CD4-positive, alpha-beta T cell (primary cell): Measurements from ENCODE around the gene ZCCHC18. TPM values are rescaled to one million over a fixed set of nuclear protein-coding genes. Genes with fewer than 3 reads are reported as not detected.

ENCODE experiments used
- ATAC-seq: fragments of 200-7000 bp; cut with Tn5 transposase; one replicate; pipeline ENCODE4 v1.10.0; 2022; ENCODE audit warnings: mild to moderate bottlenecking; ENCODE audit not compliant: poor library complexity
- CTCF ChIA-PET: fragments of 350-600 bp; sonication (Branson Sonifier 250); formaldehyde crosslinking; loops from one replicate; lab custom pipeline; 2021; ENCODE audit warnings: antibody characterized with exemption, inconsistent platforms; lab: Charles Lee
- POLR2A ChIA-PET: fragments of 350-600 bp; sonication (Branson Sonifier 250); formaldehyde crosslinking; loops from one replicate; lab custom pipeline; 2021; ENCODE audit warnings: antibody characterized with exemption, inconsistent platforms; lab: Charles Lee
- DNase-seq, 14 experiments: peaks; one replicate each; pipeline ENCODE4 v3.0.0-alpha.2; 2013 to 2020; ENCODE audit warnings: mixed read lengths in 2 of 14
- H3K27ac ChIP-seq, 2 donors: one replicate each; pipeline versions ENCODE4 v1.5.1 to v1.7.0; 2013; ENCODE audit warnings: low read length in 2 of 2, low read depth in 1 of 2, mild to moderate bottlenecking in 1 of 2
- H3K27me3 ChIP-seq, 2 experiments: 1 replicate in 1 of 2; 2 replicates in 1 of 2; pipeline versions ENCODE4 v1.6.1 to v1.7.0; 2013; ENCODE audit warnings: low read length in 2 of 2, control low read depth in 1 of 2, mild to moderate bottlenecking in 1 of 2, moderate library complexity in 1 of 2; ENCODE audit not compliant: insufficient read depth in 2 of 2, control insufficient read depth in 1 of 2
- H3K36me3 ChIP-seq: one replicate; pipeline ENCODE4 v1.6.1; 2013; ENCODE audit warnings: low read length, control low read depth; ENCODE audit not compliant: insufficient read depth
- H3K4me1 ChIP-seq: one replicate; pipeline ENCODE4 v1.6.1; 2013; ENCODE audit warnings: low read length, control low read depth; ENCODE audit not compliant: insufficient read depth
- H3K4me3 ChIP-seq: one replicate; pipeline ENCODE4 v1.5.1; 2013; ENCODE audit warnings: mild to moderate bottlenecking, low read length, moderate library complexity
- H3K9me3 ChIP-seq, 2 experiments: 1 replicate in 1 of 2; 2 replicates in 1 of 2; pipeline versions ENCODE4 v1.6.1 to v1.7.0; 2013; ENCODE audit warnings: low read length in 2 of 2, mild to moderate bottlenecking in 2 of 2, control low read depth in 1 of 2, moderate library complexity in 1 of 2; ENCODE audit not compliant: control insufficient read depth in 1 of 2, insufficient read depth in 1 of 2
- H3K27ac Mint-ChIP-seq: one replicate; pipeline ENCODE4 v1.8.0; 2020; ENCODE audit warnings: mixed read lengths
- H3K27me3 Mint-ChIP-seq: one replicate; pipeline ENCODE4 v1.8.0; 2021; ENCODE audit warnings: mixed read lengths
- H3K36me3 Mint-ChIP-seq: one replicate; pipeline ENCODE4 v1.8.0; 2021; ENCODE audit warnings: low read depth, mixed read lengths
- H3K4me1 Mint-ChIP-seq: one replicate; pipeline ENCODE4 v1.8.0; 2021; ENCODE audit warnings: low read depth, mixed read lengths
- H3K4me3 Mint-ChIP-seq: one replicate; pipeline ENCODE4 v1.8.0; 2020; ENCODE audit warnings: mild to moderate bottlenecking, mixed read lengths
- H3K9me3 Mint-ChIP-seq: one replicate; pipeline ENCODE4 v1.8.0; 2020; ENCODE audit warnings: mixed read lengths
- CTCF ChIP-seq: fragments of 200-600 bp; IDR thresholded peaks from one replicate; pipeline ENCODE4 v1.8.0; 2022; ENCODE audit warnings: antibody characterized with exemption, mild to moderate bottlenecking
- intact Hi-C, 2 experiments: fragments of 100-400 bp; cut with DNase I in 1 of 2; cut with micrococcal nuclease in 1 of 2; formaldehyde crosslinking; loops; one replicate each; pipeline versions ENCODE4 v1.15.1 to v1.9.0; 2023 to 2025; cut with DNase I, micrococcal nuclease
- total RNA-seq, 174 experiments: library from RNA in 2 of 174; stranded (reverse) in 2 of 174; gene quantifications; one replicate each; pipeline ENCODE4 v1.2.3 and lab custom pipeline; 2021 to 2026

ZCCHC18 gene
- total RNA-seq, 2 experiments from 2014 or later = 2.9 to 3.8 TPM

GRCh38 chrX:104137496-104137895 is 25.2 kb downstream of the ZCCHC18 start:
- H3K4me1 ChIP-seq = peaks cover 10% of the 10 kb centered on the region
- Mint-ChIP-seq H3K36me3 (peaks cover 7% of the 10 kb centered on the region), H3K27me3 (no peaks in the 10 kb centered on the region), H3K4me1 (peaks cover 24% of the 10 kb centered on the region), H3K4me3 (no peak overlapping the region), H3K9me3 (no peaks in the 10 kb centered on the region), H3K27ac (no peak overlapping the region)
- no peak overlapping the region for H3K4me3 ChIP-seq
- POLR2A ChIA-PET = interaction anchor here (0.7 to 2.6 kb wide), 3 partner anchors 19 to 39 kb away, joined by 3 to 12 read pairs (median 3); partner anchors contain the start of gene SLC25A53
- DNase-seq (peak in 3 of 14 experiments; percentile 15 to 42 (median 16)), ATAC-seq (no peak)
- TF ChIP-seq CTCF = no peak
- H3K9me3 ChIP-seq = no peaks in the 10 kb centered on the region
- H3K36me3 ChIP-seq = peaks cover 3% of the 10 kb centered on the region
- H3K27me3 ChIP-seq = no peaks in the 10 kb centered on the region
- H3K27ac ChIP-seq = no peak overlapping the region
- intact Hi-C loops = loop anchor here in 1 of 2 experiments (5.0 kb wide), 1 partner anchor 295 kb away; no protein-coding TSS in a partner anchor
- CTCF ChIA-PET = interaction anchor here (1.4 to 1.7 kb wide), 2 partner anchors 25 to 58 kb away, joined by 3 to 5 read pairs; partner anchors contain the start of gene ZCCHC18

- Histone ChIP-seq H3K36me3 (peaks cover 3% of the 10 kb centered on the region), H3K27me3 (no peaks in the 10 kb centered on the region), H3K4me3 (no peak overlapping the region), H3K9me3 (no peaks in the 10 kb centered on the region), H3K27ac (no peak overlapping the region), H3K4me1 (peaks cover 2% of the 10 kb centered on the region)
- no peak overlapping the region for H3K27ac Mint-ChIP-seq
- POLR2A ChIA-PET = interaction anchor here (1.4 kb wide), 1 partner anchor 15 kb away, joined by 5 read pairs; the partner anchor contains the start of gene SLC25A53
- intact Hi-C loops = no loop called here
- no peak for TF ChIP-seq CTCF
- no peaks in the 10 kb centered on the region for H3K9me3 Mint-ChIP-seq
- no peaks in the 10 kb centered on the region for H3K27me3 Mint-ChIP-seq
- ATAC-seq (no peak), DNase-seq (no peak)
- H3K36me3 Mint-ChIP-seq = peaks cover 13% of the 10 kb centered on the region
- no peak overlapping the region for H3K4me3 Mint-ChIP-seq
- H3K4me1 Mint-ChIP-seq = peaks cover 21% of the 10 kb centered on the region
- CTCF ChIA-PET = no interaction called here
These were observed 28.9 kb downstream of the ZCCHC18 start for GRCh38 chrX:104141087-104141760.

- TF ChIP-seq CTCF = no peak
- H3K9me3 ChIP-seq = no peaks in the 10 kb centered on the region
- ATAC-seq (no peak), DNase-seq (no peak)
- ChIA-PET CTCF (no interaction called here), POLR2A (no interaction called here)
- H3K27me3 Mint-ChIP-seq = no peaks in the 10 kb centered on the region
- H3K4me1 Mint-ChIP-seq = peaks cover 16% of the 10 kb centered on the region
- H3K27ac Mint-ChIP-seq = no peak overlapping the region
- H3K36me3 ChIP-seq = no peaks in the 10 kb centered on the region
- peaks cover 11% of the 10 kb centered on the region for H3K4me1 ChIP-seq
- H3K27me3 ChIP-seq = no peaks in the 10 kb centered on the region
- peaks cover 10% of the 10 kb centered on the region for H3K36me3 Mint-ChIP-seq
- no peak overlapping the region for H3K4me3 ChIP-seq
- H3K27ac ChIP-seq = no peak overlapping the region
- no peak overlapping the region for H3K4me3 Mint-ChIP-seq
- no peaks in the 10 kb centered on the region for H3K9me3 Mint-ChIP-seq
- intact Hi-C loops = no loop called here
These were observed 38.7 kb downstream of the ZCCHC18 start for GRCh38 chrX:104151037-104151436.
